ENCODE measurements around the gene LIPA. TPM values are rescaled to one million over a fixed set of nuclear protein-coding genes. Genes with fewer than 3 reads are reported as not detected.
A peak's percentile ranks its signal among the peaks of the same experiment; 100 is the strongest.
"Not testable (repeated sequence)": the region's sequence is repeated elsewhere in the genome, so short reads cannot be mapped to it uniquely, and the experiment has no call there.

Gene LIPA
- total RNA-seq, 1 donor from 2014 or later = 53.1 TPM

GRCh38 chr10:89213191-89213808 is 38.3 kb downstream of the LIPA start:
- peak; percentile 31 for DNase-seq (ENCODE audit: extremely low read depth, low read depth, low spot score)

GRCh38 chr10:89210794-89211425 is 40.7 kb downstream of the LIPA start:
- no peak for DNase-seq (ENCODE audit: extremely low read depth, low read depth, low spot score)

DNA sequence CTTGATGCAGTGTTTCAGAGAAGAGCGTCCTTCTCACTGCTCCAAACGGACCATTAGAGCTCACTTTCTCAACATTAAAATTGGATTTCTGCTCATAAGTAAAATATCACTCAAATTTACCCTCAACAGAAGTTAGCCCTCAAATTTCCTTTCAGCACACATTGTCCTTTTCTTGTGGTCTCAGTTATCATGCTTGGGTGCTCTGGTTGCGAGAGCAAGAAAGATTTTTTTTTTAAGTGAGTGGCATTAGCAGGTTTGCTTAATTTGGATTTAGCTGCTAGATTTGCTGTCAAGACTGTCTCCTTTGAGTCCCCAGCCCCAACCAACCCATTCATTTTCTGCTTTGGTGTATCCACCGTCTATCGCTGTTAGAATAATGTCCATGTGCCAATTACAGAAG is 41.9 kb downstream of the LIPA start:
- no peak for DNase-seq (ENCODE audit: extremely low read depth, low read depth, low spot score)

GRCh38 chr10:89207801-89208551 is 43.6 kb downstream of the LIPA start:
- DNase-seq (ENCODE audit: extremely low read depth, low read depth, low spot score) = peak; percentile 9

DNA sequence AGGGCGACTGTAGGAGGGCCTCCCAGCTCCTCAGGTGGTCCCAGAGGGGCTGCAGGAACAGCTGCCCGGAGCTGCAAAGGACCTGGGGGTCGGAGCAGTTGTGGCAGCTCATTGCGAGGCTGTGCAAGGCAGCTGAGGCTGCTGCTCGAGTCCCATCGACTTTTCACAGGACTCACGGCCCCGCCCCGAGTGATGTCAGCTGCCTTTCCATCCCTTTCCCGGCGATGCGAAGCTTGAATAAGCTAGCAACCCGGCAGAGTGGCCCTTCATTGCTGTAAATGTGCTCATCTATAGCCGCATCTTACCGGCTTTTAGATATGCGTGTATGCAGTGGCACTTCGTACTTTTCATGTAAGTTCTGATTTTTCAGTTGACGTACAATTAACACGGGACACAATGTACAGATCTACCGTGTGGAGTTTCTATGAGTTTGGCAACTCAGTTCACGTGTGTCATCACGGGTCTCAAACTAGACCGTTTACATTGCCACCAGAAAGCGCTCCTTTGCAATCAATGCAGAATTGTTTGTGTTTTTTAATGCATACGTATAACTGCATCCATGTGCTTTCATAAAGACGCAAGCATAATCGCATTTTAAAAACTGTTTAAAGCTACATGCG is 44.3 kb downstream of the LIPA start, which contains the start of gene CH25H:
CH25H (minus strand) TSS at position 137 of the 620 bp plus-strand sequence; CDS start at position 112, 25 bp downstream.
- peak; percentile 31 for DNase-seq (ENCODE audit: extremely low read depth, low read depth, low spot score)

DNA sequence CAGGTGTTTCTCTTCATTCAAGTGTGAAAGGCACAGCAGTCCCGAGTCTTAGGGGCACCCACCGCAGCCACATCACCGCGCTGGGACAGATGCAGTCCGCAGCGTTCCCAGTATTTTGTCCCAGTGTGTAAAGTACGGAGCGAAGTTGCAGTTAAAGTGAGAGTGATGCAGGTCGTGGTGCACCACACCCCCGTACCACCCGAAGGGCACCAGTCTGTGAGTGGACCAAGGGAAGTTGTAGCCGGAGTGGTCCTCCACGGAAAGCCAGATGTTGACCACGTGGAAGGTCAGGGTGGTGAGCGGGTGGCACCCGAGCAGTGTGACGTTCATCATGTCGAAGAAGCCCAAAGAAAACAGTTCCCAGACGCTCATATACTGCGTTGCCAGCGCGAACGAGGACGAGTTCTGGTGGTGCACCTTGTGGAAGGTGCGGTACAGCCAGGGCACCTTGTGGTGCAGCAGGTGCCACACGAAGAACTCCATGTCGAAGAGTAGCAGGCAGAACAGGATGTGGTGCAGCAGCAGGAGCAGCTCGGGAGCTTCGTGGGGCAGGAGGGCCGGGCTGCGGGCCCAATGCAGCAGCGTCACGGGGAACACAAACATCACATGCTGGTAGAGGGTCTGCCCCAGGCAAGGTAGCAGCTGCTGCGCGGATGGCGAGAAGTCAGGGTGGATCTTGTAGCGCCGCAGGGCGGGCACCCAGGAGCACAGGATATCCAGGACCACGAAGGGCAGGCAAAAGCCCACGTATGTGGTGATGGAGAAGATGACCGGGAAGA is 45.0 kb downstream of the LIPA start:
- no peak for DNase-seq (ENCODE audit: extremely low read depth, low read depth, low spot score)

GRCh38 chr10:89204621-89205185 is 46.9 kb downstream of the LIPA start:
- DNase-seq (ENCODE audit: extremely low read depth, low read depth, low spot score) = no peak

- no peak for DNase-seq (ENCODE audit: extremely low read depth, low read depth, low spot score)
These were observed 48.3 kb downstream of the LIPA start for GRCh38 chr10:89203237-89203636.

GRCh38 chr10:89202033-89202425 is 49.5 kb downstream of the LIPA start:
- DNase-seq (ENCODE audit: extremely low read depth, low read depth, low spot score) = no peak

DNA sequence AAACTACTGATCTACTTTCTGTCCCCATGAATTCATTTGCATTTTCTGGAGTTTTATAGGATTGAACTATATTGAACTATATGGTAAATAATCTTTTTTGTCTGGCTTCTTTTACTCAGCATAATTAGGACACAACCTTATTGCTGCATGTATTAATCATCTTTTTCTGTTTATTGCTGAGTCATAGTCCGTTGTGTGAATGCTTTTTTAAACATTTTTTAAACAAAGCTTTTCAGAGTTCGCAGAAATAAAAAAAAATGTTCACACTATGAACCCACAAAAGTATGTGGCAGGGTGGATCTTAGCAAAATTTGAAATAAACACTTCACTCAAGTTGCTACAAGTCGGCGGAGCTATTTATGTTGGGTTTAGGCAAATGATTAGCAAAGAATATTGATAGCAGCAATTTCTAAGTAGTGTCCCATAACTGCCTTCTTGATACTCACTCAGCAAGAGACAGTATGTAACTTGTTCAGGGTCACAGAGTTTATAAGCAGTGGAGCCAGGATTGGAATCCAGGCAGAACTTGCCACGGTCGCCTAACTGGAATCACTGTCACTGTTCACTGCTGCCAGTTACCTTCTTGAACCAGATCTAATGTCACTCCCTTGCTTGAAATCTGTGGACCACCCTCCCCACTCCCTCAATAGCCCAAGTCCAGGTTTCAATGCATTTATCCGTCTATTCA is 50.1 kb downstream of the LIPA start:
- no peak for DNase-seq (ENCODE audit: extremely low read depth, low read depth, low spot score)

GRCh38 chr10:89197473-89197872 is 54.1 kb downstream of the LIPA start:
- no peak for DNase-seq (ENCODE audit: extremely low read depth, low read depth, low spot score)

GRCh38 chr10:89191301-89191700 is 60.3 kb downstream of the LIPA start:
- DNase-seq (ENCODE audit: extremely low read depth, low read depth, low spot score) = not testable (repeated sequence)

- DNase-seq (ENCODE audit: extremely low read depth, low read depth, low spot score) = no peak
These were observed 62.3 kb downstream of the LIPA start for GRCh38 chr10:89189211-89189734.

DNA sequence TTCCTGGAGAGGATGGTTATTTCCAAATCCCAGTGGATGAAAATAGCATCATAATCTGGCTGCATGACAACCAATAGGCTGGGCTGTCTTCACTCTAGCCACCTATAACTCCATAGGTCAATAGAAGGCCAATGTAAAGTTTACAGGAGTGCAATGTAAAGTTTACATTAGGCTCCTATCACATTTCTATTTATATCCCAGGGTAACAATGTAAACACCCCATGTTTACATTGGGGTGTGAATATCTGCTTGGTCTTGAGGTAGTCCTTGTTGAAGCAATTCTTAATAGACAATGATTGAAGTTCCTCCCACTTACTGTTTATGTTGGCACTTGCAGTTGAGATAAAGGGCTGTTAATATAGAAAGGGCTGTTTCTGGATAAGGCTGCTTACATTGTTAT is 65.9 kb downstream of the LIPA start:
- DNase-seq (ENCODE audit: extremely low read depth, low read depth, low spot score) = no peak

DNA sequence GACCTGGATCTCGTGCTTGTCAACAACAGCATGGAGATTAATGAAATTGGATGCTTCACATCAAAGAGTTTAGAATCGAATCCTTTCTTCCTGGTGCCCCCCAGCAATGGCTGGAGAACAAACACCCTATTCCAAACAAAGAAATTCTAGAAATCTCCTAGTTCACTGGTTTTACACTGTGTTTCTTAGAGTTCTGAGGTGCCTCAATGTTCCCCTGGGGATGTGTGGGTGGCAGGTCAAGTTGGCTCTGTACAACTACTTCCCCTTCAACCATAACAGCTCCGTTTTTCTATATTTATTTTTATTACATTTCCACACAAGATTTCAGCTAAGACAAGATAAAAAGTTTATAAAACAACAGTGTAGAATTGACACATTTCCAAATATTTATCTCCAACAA is 66.9 kb downstream of the LIPA start:
- DNase-seq (ENCODE audit: extremely low read depth, low read depth, low spot score) = no peak

DNA sequence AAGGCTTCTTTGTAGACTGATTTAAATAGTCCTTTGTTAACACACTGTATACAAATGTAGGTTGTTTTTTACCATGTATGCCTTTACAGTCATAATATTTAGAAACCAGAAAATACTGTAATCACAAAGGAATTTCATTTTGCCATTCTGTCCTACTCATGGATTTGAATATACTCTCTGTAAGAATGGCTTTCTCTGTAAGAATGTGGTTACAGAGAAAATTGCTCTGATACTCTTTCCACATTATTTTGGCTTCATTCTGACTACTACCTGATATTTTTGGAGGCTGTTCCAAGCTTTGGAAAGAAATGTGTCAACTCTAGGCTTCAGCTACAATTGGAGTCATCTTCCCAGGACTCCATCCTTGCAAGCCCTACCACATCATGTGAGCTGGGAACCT is 68.0 kb downstream of the LIPA start:
- no peak for DNase-seq (ENCODE audit: extremely low read depth, low read depth, low spot score)

DNA sequence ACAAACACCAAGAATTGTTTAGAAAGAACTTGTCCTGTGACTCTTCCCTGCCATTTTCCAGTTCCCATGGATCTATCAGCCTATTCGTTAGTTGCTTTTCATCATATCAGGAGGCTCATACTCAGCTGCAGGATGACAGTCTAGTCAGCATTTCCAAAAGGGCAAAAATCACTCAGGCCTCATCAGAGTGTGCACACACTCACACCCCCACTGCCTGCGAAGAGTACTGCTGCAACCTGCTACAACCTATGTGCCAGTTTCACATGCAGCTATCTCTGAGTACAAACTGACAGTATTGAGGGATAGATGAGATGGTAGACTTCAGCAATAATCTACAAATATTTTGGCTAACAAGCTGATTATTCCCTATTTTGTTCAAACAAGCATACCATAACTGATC is 68.7 kb downstream of the LIPA start:
- no peak for DNase-seq (ENCODE audit: extremely low read depth, low read depth, low spot score)

GRCh38 chr10:89175816-89176215 is 75.8 kb downstream of the LIPA start:
- no peak for DNase-seq (ENCODE audit: extremely low read depth, low read depth, low spot score)

DNA sequence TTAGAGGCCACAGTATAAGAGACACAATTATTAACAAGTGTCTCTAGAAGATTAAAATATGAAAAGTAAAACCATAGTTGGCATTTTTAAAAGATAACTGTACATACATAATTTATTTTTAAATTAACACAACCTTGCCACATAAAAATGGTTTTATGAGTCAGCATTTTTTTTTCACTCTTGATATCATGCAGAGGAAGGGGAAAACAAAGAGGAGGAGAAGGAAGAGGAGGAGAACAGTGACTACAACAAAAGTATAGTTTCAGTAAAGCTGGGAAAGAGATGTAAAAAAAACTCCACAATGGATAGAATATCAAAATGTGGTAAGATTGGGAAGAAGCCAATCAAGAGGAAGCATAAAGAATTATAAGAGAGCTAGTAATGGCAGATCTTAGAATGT is 78.5 kb downstream of the LIPA start:
- no peak for DNase-seq (ENCODE audit: extremely low read depth, low read depth, low spot score)

DNA sequence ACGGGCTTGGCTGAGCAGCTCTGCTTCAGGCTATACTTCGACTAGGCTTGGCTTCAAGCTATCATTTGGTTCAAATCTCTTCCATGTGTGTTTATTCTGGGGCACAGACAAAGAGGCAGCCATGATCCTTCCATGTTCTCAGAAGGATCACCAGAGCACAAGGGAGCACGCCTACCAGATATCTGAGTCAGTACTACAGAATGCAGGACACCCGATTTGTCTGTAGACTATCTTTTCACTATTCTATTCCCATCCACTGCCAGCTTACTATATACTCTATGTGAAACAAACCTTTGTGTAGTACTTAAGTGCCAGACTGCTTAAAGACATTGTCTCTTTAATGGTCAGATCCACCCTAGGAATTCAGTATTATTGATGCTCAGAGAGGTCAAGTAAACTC is 79.6 kb downstream of the LIPA start:
- no peak for DNase-seq (ENCODE audit: extremely low read depth, low read depth, low spot score)

Measured in glomerular endothelial cell (primary cell).